Fibroblast of pulmonary artery (primary cell): ENCODE data around the gene RNF40.

Experiments
- DNase-seq: peaks from one replicate; pipeline ENCODE4 v3.0.0-alpha.2; 2010; ENCODE audit warnings: low read depth
- H3K4me3 ChIP-seq: replicated peaks from 2 replicates; pipeline ENCODE4 v1.5.1; 2011; ENCODE audit warnings: low read depth, mild to moderate bottlenecking, control low read depth, low read length, moderate library complexity
- TF ChIP-seq, protein P1 (sequence below): IDR thresholded peaks from 2 replicates; pipeline ENCODE4 v1.5.1; 2011; ENCODE audit warnings: mild to moderate bottlenecking, control low read depth, low read length, inconsistent platforms; ENCODE audit errors: missing control alignments

Gene RNF40

GRCh38 chr16:30722443-30722842 is 39.7 kb upstream of the RNF40 start:
- no peak overlapping the region for H3K4me3 ChIP-seq
- TF ChIP-seq, protein P1, sequence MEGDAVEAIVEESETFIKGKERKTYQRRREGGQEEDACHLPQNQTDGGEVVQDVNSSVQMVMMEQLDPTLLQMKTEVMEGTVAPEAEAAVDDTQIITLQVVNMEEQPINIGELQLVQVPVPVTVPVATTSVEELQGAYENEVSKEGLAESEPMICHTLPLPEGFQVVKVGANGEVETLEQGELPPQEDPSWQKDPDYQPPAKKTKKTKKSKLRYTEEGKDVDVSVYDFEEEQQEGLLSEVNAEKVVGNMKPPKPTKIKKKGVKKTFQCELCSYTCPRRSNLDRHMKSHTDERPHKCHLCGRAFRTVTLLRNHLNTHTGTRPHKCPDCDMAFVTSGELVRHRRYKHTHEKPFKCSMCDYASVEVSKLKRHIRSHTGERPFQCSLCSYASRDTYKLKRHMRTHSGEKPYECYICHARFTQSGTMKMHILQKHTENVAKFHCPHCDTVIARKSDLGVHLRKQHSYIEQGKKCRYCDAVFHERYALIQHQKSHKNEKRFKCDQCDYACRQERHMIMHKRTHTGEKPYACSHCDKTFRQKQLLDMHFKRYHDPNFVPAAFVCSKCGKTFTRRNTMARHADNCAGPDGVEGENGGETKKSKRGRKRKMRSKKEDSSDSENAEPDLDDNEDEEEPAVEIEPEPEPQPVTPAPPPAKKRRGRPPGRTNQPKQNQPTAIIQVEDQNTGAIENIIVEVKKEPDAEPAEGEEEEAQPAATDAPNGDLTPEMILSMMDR = no peak
- DNase-seq = no peak

DNA sequence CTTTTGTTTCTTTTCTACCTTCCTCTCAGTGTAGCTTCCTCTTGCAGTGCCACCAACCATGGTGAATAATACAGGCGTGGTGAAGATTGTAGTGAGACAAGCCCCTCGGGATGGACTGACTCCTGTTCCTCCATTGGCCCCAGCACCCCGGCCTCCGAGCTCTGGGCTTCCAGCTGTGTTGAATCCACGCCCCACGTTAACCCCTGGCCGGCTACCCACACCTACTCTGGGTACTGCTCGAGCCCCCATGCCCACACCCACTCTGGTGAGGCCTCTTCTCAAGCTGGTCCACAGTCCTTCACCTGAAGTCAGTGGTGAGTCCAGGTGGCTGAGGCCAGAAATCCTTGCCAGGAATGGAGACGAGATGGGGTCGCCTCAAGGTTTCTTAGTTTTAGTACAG is 39.2 kb upstream of the RNF40 start:
- H3K4me3 ChIP-seq = no peak overlapping the region
- TF ChIP-seq, protein P1 = no peak
- DNase-seq = no peak

GRCh38 chr16:30723725-30724355 is 38.3 kb upstream of the RNF40 start:
- no peak overlapping the region for H3K4me3 ChIP-seq
- TF ChIP-seq, protein P1 = no peak
- no peak for DNase-seq

- TF ChIP-seq, protein P1 = no peak
- H3K4me3 ChIP-seq = no peak overlapping the region
- no peak for DNase-seq
Measured at GRCh38 chr16:30724641-30725417, 37.3 kb upstream of the RNF40 start.

GRCh38 chr16:30725418-30725792 is 36.7 kb upstream of the RNF40 start:
- DNase-seq = no peak
- TF ChIP-seq, protein P1 = no peak
- H3K4me3 ChIP-seq = no peak overlapping the region

- DNase-seq = no peak
- TF ChIP-seq, protein P1 = no peak
- H3K4me3 ChIP-seq = no peak overlapping the region
Measured at GRCh38 chr16:30728321-30728720, 33.8 kb upstream of the RNF40 start.
